ENCODE measurements around the gene SDK1.

SDK1 gene

DNA sequence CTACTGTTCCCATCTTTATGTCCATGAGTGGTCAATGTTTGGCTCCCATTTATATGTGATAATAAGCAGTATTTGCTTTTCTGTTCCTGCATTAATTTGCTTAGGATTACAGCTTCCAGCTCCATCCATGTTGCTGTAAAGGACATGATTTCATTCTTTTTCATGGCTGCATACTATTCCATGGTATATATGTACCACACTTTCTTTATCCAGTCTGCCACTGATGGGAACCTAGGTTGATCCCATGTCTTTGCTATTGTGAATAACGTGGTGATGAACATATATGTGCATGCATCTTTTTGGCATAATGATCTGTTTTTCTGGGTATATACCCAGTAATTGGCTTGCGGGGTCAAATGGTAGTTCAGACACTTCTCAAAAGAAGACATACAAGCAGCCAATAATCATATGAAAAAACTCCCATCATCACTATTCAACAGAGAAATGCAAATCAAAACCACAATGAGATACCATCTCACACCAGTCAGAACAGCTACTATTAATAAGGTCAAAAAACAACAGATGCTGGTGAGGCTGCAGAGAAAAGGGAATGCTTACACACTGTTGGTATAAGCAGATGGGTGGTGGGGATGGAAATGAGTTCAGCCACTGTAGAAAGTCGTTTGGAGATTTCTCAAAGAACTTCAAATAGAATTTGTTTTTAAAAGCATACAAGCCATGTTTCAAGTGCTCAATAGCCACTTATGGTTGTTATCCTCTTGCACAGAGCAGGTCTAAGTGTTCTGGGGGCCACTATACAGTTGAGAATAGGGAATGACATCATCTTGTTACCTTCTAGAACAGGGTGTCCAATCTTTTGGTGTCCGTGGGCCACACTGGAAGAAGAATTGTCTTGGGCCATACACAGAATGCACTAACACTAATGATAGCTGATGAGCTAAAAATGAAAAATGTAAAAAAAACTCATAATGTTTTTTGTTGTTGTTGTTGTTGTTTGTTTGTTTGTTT is 23.2 kb upstream of the SDK1 start:
- Mint-ChIP-seq H3K27me3 (peaks cover 9% of the 10 kb centered on the region), H3K4me3 (no peak overlapping the region), H3K4me1 (ENCODE audit: low read depth) (no peaks in the 10 kb centered on the region), H3K9me3 (no peaks in the 10 kb centered on the region), H3K27ac (no peak overlapping the region), H3K36me3 (ENCODE audit: low read depth) (no peaks in the 10 kb centered on the region)

DNA sequence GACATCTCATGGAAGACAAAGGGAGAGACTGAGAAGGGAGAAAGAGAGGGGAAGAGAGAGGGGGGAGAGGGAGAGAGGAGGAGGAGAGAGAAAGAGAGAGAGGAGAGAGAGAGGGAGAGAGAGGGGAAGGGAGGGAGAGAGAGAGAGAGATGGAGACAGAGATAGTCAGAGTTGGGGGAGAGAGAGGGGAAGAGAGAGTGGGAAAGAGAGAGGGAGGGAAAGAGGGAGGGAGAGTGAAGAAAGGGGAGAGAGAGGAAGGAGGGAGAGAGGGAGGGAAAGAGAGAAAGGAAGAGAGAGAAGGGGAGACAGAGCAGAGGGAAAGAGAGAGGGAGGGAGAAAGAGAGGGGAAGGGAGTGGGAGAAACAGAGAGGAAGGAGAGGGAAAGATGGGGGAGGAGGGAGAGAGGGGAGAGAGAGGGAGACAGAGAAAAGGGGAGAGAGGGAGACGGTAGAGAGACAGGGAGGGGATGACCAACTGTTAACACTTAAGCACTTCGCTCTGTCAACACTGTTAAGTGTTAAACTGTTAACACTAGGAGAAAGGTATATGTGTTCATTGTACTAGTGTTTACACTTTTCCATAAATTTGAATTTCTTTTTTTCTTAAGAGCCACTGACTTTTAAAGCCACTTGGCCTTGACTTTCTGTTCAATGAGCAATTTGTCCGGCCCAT is 21.8 kb upstream of the SDK1 start:
- H3K9me3 Mint-ChIP-seq, result no peaks in the 10 kb centered on the region
- H3K4me3 Mint-ChIP-seq, result no peak overlapping the region
- peaks cover 6% of the 10 kb centered on the region for H3K27me3 Mint-ChIP-seq
- H3K27ac Mint-ChIP-seq, result no peak overlapping the region
- no peaks in the 10 kb centered on the region for H3K4me1 Mint-ChIP-seq (ENCODE audit: low read depth)
- H3K36me3 Mint-ChIP-seq (ENCODE audit: low read depth), result no peaks in the 10 kb centered on the region

DNA sequence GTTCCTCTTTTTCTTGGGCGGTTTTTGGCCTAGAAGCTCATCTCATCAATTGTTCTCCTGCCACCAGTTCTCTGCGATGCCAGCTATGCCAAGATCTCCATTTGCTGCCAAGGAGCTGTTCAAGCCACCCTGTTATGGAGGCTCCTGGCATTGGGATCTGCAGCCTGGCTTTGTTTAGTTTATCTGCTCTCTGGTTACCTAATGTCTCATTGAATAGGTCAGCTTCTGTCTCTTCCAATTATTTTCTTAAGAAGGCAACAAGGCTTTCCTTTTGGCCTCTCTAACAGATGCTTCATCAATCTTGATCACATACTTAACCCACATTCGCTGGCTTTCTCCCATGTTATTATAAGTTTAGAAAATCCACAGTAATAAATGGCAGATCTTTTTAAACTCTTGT is 20.6 kb upstream of the SDK1 start:
- no peaks in the 10 kb centered on the region for H3K36me3 Mint-ChIP-seq (ENCODE audit: low read depth)
- peaks cover 6% of the 10 kb centered on the region for H3K27me3 Mint-ChIP-seq
- no peaks in the 10 kb centered on the region for H3K4me1 Mint-ChIP-seq (ENCODE audit: low read depth)
- H3K9me3 Mint-ChIP-seq, result no peaks in the 10 kb centered on the region
- H3K4me3 Mint-ChIP-seq, result no peak overlapping the region
- no peak overlapping the region for H3K27ac Mint-ChIP-seq

DNA sequence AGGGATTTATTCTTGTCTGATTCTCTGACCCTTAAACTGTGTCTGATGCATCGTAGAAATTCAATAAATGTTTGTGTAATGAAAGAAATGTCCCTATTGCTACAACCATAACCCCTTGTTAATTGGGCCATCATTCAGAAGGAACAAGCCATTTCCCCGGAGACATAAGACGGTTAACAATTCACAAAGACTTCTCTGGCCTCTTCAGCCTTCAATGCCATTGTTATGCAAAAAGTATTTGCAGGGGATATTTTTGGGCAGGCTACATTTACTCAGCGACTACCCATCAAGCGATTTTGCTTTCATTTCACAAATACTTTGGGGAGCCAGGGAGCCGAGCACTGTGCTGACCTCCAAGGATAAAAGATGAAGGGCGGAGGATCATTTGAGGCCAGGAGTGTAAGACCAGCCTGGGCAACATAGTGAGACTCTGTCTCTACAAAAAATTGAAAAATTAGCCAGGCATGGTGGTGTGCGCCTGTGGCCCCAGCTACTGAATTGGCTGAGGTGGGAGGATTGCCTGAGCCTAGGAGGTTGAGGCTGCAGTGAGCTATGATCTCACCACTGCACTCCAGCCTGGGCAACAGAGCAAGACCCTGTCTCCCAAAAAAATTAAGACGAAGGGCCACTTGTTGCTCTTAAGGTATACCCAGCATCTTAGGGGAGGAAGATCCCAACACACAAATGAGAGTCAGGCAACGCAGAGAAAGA is 20.0 kb upstream of the SDK1 start:
- H3K4me3 Mint-ChIP-seq, result no peak overlapping the region
- no peaks in the 10 kb centered on the region for H3K36me3 Mint-ChIP-seq (ENCODE audit: low read depth)
- H3K9me3 Mint-ChIP-seq, result no peaks in the 10 kb centered on the region
- no peaks in the 10 kb centered on the region for H3K4me1 Mint-ChIP-seq (ENCODE audit: low read depth)
- H3K27me3 Mint-ChIP-seq, result peaks cover 11% of the 10 kb centered on the region
- H3K27ac Mint-ChIP-seq, result no peak overlapping the region

DNA sequence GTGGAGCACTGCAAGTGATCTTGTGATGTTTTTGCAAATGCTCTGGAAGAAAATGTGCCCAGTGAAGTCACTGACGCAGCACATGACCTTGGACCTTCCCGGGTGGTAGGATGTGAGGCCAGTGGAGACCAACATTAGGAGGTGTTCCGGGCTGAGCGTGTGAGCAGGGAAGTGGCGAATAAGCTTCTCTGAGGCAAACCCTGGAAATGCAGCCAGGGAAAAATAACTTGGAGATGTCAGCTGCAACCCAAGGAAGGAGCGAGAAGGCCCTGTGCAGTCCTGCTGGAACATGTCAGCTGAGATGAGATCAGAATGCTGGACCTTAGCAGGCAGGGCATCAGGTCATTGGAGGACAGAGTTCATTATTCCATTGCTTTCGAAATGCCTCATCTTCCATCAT is 18.6 kb upstream of the SDK1 start:
- Mint-ChIP-seq H3K27me3 (peaks cover 12% of the 10 kb centered on the region), H3K4me3 (no peak overlapping the region), H3K27ac (no peak overlapping the region)

DNA sequence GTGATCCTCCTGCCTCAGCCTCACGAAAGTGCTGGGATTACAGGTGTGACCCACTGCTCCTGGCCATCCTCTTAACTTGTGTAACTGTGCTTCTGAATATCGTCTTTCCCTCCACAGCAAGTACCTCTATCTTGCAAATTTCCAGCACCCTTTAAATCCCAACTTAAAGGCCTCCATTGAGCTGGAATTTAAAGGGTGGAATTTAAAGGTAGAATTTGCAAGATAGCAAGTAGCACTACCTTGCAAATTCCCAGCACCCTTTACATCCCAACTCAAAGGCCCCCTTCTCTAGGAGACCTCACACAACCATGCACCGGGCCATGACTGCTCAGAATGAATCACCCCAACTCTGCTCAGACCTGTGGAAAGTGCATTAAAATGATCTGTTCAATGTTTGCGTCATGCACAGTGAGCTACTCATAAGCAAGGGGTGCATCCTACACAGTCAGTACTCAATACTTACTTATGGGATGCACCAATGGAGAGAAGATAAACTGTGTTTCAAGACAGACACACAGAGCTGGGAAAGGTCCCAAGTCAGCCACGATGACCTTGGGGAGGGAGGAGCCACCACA is 17.8 kb upstream of the SDK1 start:
- no peak overlapping the region for H3K27ac Mint-ChIP-seq
- no peaks in the 10 kb centered on the region for H3K36me3 Mint-ChIP-seq (ENCODE audit: low read depth)
- H3K4me1 Mint-ChIP-seq (ENCODE audit: low read depth), result no peaks in the 10 kb centered on the region
- peaks cover 5% of the 10 kb centered on the region for H3K9me3 Mint-ChIP-seq
- H3K4me3 Mint-ChIP-seq, result no peak overlapping the region
- H3K27me3 Mint-ChIP-seq, result peaks cover 12% of the 10 kb centered on the region

More for the DNA sequence above, 18.6 kb upstream of the SDK1 start:
- Mint-ChIP-seq H3K9me3 (no peaks in the 10 kb centered on the region), H3K4me1 (ENCODE audit: low read depth) (no peaks in the 10 kb centered on the region), H3K36me3 (ENCODE audit: low read depth) (no peaks in the 10 kb centered on the region)

DNA sequence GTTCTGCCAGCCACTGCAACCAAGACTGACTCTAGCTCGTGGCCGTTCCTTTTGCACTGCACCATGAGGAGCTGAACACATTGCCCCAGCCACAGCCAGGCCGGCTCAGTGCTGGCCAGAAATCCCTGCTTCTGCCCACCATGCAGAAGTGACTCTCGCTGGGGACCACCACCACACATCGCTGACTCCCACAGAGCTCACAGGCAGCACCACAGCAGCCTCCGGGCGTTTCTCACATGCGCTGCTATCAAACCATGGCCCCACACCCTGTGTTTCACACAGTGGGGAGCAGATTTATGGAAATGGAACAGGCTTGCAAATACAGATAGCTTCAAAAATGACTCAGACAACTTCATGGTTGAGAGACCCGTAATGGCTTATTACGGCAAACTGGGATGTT is 15.4 kb upstream of the SDK1 start:
- Mint-ChIP-seq H3K27ac (no peak overlapping the region), H3K27me3 (peaks cover 7% of the 10 kb centered on the region), H3K4me1 (ENCODE audit: low read depth) (no peaks in the 10 kb centered on the region), H3K9me3 (peaks cover 6% of the 10 kb centered on the region), H3K36me3 (ENCODE audit: low read depth) (no peaks in the 10 kb centered on the region), H3K4me3 (no peak overlapping the region)

DNA sequence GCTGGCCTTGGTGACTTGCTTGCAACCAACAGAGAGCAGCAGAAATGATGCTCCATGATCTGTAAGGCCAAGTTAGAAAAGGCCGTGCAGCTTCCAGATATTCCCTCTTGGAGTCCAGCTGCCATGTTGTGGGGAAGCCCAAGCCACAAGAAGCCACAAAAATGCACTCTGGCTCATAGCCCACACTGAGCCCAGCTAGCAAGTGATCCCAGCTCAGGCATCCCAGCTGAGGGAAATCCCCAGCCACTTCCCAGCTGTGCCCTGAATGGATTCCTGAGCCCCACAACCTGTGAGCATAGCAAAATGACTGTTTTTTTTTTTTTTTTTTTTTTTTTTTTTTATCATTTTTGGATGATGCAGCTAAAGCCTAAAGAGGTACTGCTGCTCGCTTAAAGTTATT is 11.1 kb upstream of the SDK1 start:
- Mint-ChIP-seq H3K4me3 (no peak overlapping the region), H3K4me1 (ENCODE audit: low read depth) (no peaks in the 10 kb centered on the region), H3K27ac (no peak overlapping the region), H3K36me3 (ENCODE audit: low read depth) (no peaks in the 10 kb centered on the region), H3K27me3 (peaks cover 27% of the 10 kb centered on the region), H3K9me3 (peaks cover 6% of the 10 kb centered on the region)

DNA sequence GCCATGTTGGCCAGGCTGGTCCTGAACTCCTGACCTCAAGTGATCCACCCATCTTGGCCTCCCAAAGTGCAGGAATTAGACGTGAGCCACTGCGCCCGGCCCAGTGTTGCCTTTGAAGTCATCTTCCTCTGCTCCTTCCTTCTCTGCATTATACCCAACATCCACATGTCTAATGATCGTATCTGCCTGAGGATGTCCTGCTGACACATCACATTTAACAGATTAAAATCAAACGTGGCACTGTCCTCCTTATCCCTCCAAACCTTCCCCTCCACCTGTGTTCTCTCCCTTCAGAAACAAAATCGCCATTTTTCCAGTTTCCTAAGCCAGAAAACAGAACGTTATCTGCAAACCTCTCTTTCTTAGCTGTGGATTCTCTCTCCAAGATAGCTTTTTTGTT is 8.4 kb upstream of the SDK1 start:
- peaks cover 25% of the 10 kb centered on the region for H3K27me3 Mint-ChIP-seq
- no peaks in the 10 kb centered on the region for H3K36me3 Mint-ChIP-seq (ENCODE audit: low read depth)
- no peak overlapping the region for H3K4me3 Mint-ChIP-seq
- H3K4me1 Mint-ChIP-seq (ENCODE audit: low read depth), result no peaks in the 10 kb centered on the region
- H3K9me3 Mint-ChIP-seq, result peaks cover 6% of the 10 kb centered on the region
- no peak overlapping the region for H3K27ac Mint-ChIP-seq

DNA sequence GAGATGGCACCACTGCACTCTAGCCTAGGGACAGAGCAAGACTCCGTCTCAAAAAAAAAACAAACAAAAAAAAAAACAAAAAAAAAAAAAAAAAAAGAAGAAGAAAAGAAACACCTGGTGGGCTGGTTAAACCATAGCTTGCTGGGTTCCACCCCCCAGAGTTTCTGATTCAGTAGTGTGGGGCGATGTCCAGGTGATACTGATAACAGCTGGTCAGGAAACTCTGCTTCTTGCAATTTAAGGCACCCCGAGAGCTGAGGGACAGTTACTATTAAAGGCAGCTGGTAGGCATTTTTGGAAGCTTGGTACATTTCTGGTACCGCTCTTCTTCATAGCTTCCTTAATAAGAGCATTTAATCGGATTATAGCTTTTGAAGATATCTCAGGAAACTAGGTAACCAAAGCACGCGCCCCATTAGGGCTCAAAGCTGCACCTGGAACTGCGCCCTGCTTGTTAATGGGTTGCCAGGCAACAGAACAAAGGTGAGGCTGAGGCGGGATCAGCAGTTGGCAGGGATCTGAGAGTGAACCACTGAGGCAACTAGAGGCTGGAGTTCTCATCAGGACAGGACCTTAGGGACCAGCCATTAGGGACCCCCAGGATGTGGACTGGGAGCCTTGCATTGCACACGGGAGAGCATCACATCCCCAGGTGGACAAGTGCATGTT is 6.5 kb upstream of the SDK1 start:
- Mint-ChIP-seq H3K9me3 (no peaks in the 10 kb centered on the region), H3K4me1 (ENCODE audit: low read depth) (no peaks in the 10 kb centered on the region), H3K4me3 (no peak overlapping the region), H3K36me3 (ENCODE audit: low read depth) (no peaks in the 10 kb centered on the region), H3K27ac (no peak overlapping the region), H3K27me3 (peaks cover 37% of the 10 kb centered on the region)

DNA sequence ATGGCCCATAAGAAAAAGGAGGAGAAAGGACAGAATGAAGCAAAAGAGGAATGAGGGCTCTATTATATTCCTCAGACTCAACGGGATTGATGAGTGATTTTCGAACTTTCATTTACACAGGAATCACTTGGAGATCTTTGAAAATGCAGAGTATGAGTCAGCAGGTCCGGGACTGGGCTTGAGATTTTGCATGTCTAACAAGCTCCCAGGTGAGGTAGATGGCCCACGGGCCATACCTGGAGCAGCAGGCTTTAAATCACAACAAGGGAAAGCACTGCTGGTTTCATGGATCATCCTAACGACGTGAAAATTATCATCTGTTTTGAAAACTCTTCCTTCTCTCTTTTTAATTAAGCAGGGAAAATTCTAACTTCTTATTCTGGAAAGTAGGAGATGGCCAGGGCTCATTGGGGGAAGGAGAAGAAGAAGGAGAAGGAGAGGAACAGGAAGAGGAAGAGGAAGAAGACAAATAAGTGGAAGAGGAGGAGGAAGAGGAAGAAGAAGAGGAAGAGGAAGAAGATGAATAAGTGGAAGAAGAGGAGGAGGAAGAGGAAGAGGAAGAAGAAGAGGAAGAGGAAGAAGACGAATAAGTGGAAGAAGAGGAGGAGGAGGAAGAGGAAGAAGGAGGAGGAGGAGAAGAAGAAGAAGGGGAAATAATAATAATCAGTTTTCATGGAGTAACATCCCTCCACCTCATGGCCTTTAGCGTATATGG is 3.8 kb upstream of the SDK1 start:
- no peaks in the 10 kb centered on the region for H3K9me3 Mint-ChIP-seq
- peaks cover 41% of the 10 kb centered on the region for H3K27me3 Mint-ChIP-seq
- peaks cover 8% of the 10 kb centered on the region for H3K4me1 Mint-ChIP-seq (ENCODE audit: low read depth)
- no peak overlapping the region for H3K27ac Mint-ChIP-seq
- no peaks in the 10 kb centered on the region for H3K36me3 Mint-ChIP-seq (ENCODE audit: low read depth)
- H3K4me3 Mint-ChIP-seq, result no peak overlapping the region

DNA sequence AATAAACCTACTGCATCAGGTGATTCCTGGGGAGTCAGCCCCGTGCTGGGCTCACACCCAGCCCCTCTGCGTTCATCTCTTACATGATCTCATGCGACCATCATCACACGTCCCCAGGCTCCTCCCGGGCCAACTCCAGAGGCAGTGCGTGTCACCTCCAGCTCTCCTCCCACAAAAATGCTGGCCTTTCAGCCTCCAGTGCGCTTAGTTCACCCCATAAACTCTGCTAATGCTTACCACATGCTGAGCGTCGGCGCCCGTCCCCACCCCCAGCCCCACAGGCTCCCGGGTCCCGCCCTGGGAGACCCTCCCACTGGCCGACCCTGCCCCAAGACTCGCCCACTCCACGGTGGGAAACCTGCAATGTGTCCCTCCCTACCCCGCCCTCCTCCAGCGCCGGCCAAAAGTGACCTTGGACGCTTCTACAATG is 816 bp upstream of the SDK1 start:
- Mint-ChIP-seq H3K27me3 (peaks cover 50% of the 10 kb centered on the region), H3K4me1 (ENCODE audit: low read depth) (peaks cover 13% of the 10 kb centered on the region), H3K27ac (no peak overlapping the region), H3K9me3 (no peaks in the 10 kb centered on the region), H3K36me3 (ENCODE audit: low read depth) (no peaks in the 10 kb centered on the region), H3K4me3 (no peak overlapping the region)

DNA sequence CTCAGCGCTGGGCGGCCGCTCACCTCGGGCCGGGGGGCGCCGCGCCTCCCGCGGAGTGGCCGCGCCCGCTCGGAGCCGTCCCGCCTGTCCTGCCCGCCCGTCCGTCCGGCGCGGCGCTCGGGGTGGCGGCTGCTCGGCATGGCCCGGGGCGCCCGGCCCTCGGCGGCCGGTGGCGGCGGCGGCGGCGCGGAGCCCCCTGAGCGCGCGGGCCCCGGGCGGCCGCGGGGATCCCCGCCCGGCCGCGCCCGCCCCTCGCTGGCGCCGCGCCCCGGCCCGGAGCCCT is 338 bp downstream of the SDK1 start:
- peaks cover 13% of the 10 kb centered on the region for H3K4me1 Mint-ChIP-seq (ENCODE audit: low read depth)
- no peak overlapping the region for H3K4me3 Mint-ChIP-seq
- no peaks in the 10 kb centered on the region for H3K36me3 Mint-ChIP-seq (ENCODE audit: low read depth)
- H3K9me3 Mint-ChIP-seq, result no peaks in the 10 kb centered on the region
- peaks cover 60% of the 10 kb centered on the region for H3K27me3 Mint-ChIP-seq
- no peak overlapping the region for H3K27ac Mint-ChIP-seq
